ENCODE results near the gene MLIP.

DNA sequence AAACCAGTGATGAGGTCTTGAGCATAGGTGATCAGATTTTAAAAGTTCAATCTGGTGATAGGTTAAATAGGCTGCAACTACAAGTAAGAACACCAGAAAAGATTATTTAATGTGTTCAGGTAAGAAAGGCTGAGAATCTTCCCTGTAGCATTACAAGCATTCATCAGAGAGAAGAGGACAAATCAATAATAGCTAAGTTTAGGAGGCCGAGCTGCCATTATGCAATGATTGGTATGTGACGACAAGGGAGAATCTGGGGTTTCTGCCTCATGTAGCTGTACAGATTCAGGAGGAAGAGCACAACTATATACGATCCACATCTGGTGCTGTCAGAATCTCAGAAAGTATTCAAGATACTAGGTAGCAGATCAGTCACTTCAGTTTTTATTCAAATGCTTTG, 21.9 kb downstream of the MLIP start:
- TF ChIP-seq, protein P1, sequence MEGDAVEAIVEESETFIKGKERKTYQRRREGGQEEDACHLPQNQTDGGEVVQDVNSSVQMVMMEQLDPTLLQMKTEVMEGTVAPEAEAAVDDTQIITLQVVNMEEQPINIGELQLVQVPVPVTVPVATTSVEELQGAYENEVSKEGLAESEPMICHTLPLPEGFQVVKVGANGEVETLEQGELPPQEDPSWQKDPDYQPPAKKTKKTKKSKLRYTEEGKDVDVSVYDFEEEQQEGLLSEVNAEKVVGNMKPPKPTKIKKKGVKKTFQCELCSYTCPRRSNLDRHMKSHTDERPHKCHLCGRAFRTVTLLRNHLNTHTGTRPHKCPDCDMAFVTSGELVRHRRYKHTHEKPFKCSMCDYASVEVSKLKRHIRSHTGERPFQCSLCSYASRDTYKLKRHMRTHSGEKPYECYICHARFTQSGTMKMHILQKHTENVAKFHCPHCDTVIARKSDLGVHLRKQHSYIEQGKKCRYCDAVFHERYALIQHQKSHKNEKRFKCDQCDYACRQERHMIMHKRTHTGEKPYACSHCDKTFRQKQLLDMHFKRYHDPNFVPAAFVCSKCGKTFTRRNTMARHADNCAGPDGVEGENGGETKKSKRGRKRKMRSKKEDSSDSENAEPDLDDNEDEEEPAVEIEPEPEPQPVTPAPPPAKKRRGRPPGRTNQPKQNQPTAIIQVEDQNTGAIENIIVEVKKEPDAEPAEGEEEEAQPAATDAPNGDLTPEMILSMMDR (IDR thresholded peaks at IDR 0.05): no peak
- TF ChIP-seq POLR2A (IDR thresholded peaks at IDR 0.05): no peak

All from Peyer's patch (tissue), 4 donors.